Adrenal gland (tissue), 5 donors: ENCODE data around the gene ADAMTS20.

Experiments
- POLR2A ChIP-seq, 2 donors: fragments of 450-650 bp; IDR thresholded peaks; one replicate each; pipeline ENCODE4 v1.6.1; 2017; ENCODE audit warnings: antibody characterized with exemption in 2 of 2, mild to moderate bottlenecking in 2 of 2, moderate library complexity in 1 of 2
- TF ChIP-seq, protein P1 (sequence below), 6 experiments: fragments of 450-650 bp in 4 of 6; fragments of 200-600 bp in 2 of 6; sonication (generic) in 1 of 6; IDR thresholded peaks; 1 replicate in 5 of 6; 2 replicates in 1 of 6; pipeline versions ENCODE4 v1.5.1 to v1.8.0; 2016 to 2021; ENCODE audit warnings: antibody characterized with exemption in 6 of 6, mild to moderate bottlenecking in 2 of 6, moderate library complexity in 1 of 6
- donor health status: DM: no; HTN: no; CAD: no.

DNA sequence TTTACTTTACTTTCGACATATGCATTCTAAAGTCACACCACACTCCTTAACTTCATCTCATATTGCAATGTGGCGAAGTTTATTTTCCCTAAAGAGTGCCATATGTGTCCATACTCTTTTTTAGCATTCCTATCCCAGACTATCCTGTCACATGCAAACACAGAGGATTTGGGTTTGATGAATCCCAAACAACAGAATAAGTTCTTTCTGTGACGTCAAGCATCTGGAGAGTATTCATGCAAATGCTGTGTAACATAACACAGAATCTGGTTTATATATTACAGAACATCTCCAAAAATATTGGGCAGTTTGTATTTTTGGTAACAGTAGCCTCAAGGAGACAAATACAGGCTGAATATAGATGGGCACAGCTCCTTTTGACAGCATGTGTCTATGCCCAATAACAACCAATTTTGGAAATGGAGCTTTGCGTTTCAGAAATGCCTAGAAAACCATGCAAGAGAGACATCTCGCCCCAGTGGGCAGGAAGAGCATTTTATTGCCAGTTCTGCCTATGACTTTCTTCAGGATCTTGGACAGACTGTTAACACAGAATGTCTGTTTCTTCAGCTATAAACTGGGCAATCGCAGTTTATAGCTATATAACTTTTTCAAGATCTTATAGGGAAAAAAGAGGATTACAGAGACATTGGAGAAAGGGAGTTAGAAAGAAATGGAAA is 190.8 kb downstream of the ADAMTS20 start:
- TF ChIP-seq, protein P1, sequence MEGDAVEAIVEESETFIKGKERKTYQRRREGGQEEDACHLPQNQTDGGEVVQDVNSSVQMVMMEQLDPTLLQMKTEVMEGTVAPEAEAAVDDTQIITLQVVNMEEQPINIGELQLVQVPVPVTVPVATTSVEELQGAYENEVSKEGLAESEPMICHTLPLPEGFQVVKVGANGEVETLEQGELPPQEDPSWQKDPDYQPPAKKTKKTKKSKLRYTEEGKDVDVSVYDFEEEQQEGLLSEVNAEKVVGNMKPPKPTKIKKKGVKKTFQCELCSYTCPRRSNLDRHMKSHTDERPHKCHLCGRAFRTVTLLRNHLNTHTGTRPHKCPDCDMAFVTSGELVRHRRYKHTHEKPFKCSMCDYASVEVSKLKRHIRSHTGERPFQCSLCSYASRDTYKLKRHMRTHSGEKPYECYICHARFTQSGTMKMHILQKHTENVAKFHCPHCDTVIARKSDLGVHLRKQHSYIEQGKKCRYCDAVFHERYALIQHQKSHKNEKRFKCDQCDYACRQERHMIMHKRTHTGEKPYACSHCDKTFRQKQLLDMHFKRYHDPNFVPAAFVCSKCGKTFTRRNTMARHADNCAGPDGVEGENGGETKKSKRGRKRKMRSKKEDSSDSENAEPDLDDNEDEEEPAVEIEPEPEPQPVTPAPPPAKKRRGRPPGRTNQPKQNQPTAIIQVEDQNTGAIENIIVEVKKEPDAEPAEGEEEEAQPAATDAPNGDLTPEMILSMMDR (IDR thresholded peaks at IDR 0.05): no peak
- TF ChIP-seq POLR2A (IDR thresholded peaks at IDR 0.05): no peak
